Measurements from ENCODE around the gene MTCH1. TPM values are rescaled to one million over a fixed set of nuclear protein-coding genes. Genes with fewer than 3 reads are reported as not detected.
"Not testable (repeated sequence)": the region's sequence is repeated elsewhere in the genome, so short reads cannot be mapped to it uniquely, and the experiment has no call there.

Gene MTCH1
- total and polyA plus RNA-seq, 2 donors (not counting 1 experiment from before 2014, with no cell fraction given): 91.7 to 150 TPM

- CTCF ChIA-PET: interaction anchor here (1.2 kb wide), 1 partner anchor 45 kb away, joined by 3 read pairs; the partner anchor contains the start of gene PI16
- TF ChIP-seq CTCF (IDR thresholded peaks at IDR 0.05) (no peak), EZH2 (IDR thresholded peaks at IDR 0.05; ENCODE audit: borderline replicate concordance, insufficient read depth, low read depth, low read length, poor library complexity, severe bottlenecking) (no peak)
- H3K4me3 ChIP-seq (ENCODE audit: control extremely low read depth in 1 of 5, extremely low read depth in 1 of 5, insufficient read depth in 1 of 5, low read depth in 2 of 5, low read length in 4 of 5): no peak overlapping the region
- no peaks in the 10 kb centered on the region for H3K27me3 ChIP-seq (replicated peaks in 1 of 4; ENCODE audit: control extremely low read depth in 1 of 4, control insufficient read depth in 3 of 4, insufficient read depth in 4 of 4, low read length in 3 of 4)
- POLR2A ChIA-PET: no interaction called here
- ATAC-seq (ENCODE audit: low read depth) (no peak), DNase-seq (no peak)
- H3K4me1 ChIP-seq (ENCODE audit: control insufficient read depth in 2 of 2, insufficient read depth in 2 of 2, low read length in 2 of 2): peaks cover 19 to 37% of the 10 kb centered on the region in 2 donors
- H3K4me1 Mint-ChIP-seq: peaks cover 41% of the 10 kb centered on the region
- H3K4me3 Mint-ChIP-seq: no peak overlapping the region
- WGBS (ENCODE audit: insufficient coverage): 97% methylated on average over 3 of the region's 8 CpGs
- H3K79me2 ChIP-seq (ENCODE audit: control insufficient read depth, insufficient read depth, low read length): no peaks in the 10 kb centered on the region
- no peak overlapping the region for H2AFZ ChIP-seq (ENCODE audit: insufficient read depth, low read depth, low read length, poor library complexity, severe bottlenecking)
- H3K9ac ChIP-seq (ENCODE audit: low read length): no peak overlapping the region
- intact Hi-C loops (cut with micrococcal nuclease): no loop called here
- no peak overlapping the region for H3K27ac ChIP-seq (ENCODE audit: low read length in 2 of 2)
- H3K9me3 Mint-ChIP-seq (ENCODE audit: insufficient read depth): no peaks in the 10 kb centered on the region
- H3K27ac Mint-ChIP-seq: no peak overlapping the region
- no peaks in the 10 kb centered on the region for H3K27me3 Mint-ChIP-seq
- H3K36me3 ChIP-seq (replicated peaks in 1 of 2; ENCODE audit: control extremely low read depth in 1 of 2, control insufficient read depth in 1 of 2, extremely low read depth in 1 of 2, insufficient read depth in 2 of 2, low read length in 1 of 2): no peaks in the 10 kb centered on the region
- no peaks in the 10 kb centered on the region for H3K9me3 ChIP-seq (ENCODE audit: control extremely low read depth in 1 of 3, control insufficient read depth in 2 of 3, insufficient read depth in 1 of 3, low read length in 2 of 3)
- no peak overlapping the region for H3K4me2 ChIP-seq (replicated peaks; ENCODE audit: low read depth, low read length, poor library complexity, severe bottlenecking)
- no peaks in the 10 kb centered on the region for H4K20me1 ChIP-seq (ENCODE audit: control insufficient read depth, insufficient read depth, low read length, poor library complexity, severe bottlenecking)
Observed at GRCh38 chr6:36998723-36999038, 12.7 kb upstream of the MTCH1 start.

GRCh38 chr6:36997811-36998722, 12.1 kb upstream of the MTCH1 start:
- Mint-ChIP-seq H3K9me3 (ENCODE audit: insufficient read depth) (no peaks in the 10 kb centered on the region), H3K4me3 (no peak overlapping the region), H3K27me3 (no peaks in the 10 kb centered on the region), H3K27ac (no peak overlapping the region), H3K4me1 (peaks cover 40% of the 10 kb centered on the region)
- TF ChIP-seq EZH2 (IDR thresholded peaks at IDR 0.05; ENCODE audit: borderline replicate concordance, insufficient read depth, low read depth, low read length, poor library complexity, severe bottlenecking) (no peak), CTCF (IDR thresholded peaks at IDR 0.05) (no peak)
- Histone ChIP-seq H3K27ac (ENCODE audit: low read length in 2 of 2) (no peak overlapping the region), H3K4me2 (replicated peaks; ENCODE audit: low read depth, low read length, poor library complexity, severe bottlenecking) (no peak overlapping the region), H3K4me1 (ENCODE audit: control insufficient read depth in 2 of 2, insufficient read depth in 2 of 2, low read length in 2 of 2) (peaks cover 18 to 31% of the 10 kb centered on the region in 2 donors), H3K9ac (ENCODE audit: low read length) (no peak overlapping the region), H4K20me1 (ENCODE audit: control insufficient read depth, insufficient read depth, low read length, poor library complexity, severe bottlenecking) (no peaks in the 10 kb centered on the region), H2AFZ (ENCODE audit: insufficient read depth, low read depth, low read length, poor library complexity, severe bottlenecking) (no peak overlapping the region), H3K36me3 (replicated peaks in 1 of 2; ENCODE audit: control extremely low read depth in 1 of 2, control insufficient read depth in 1 of 2, extremely low read depth in 1 of 2, insufficient read depth in 2 of 2, low read length in 1 of 2) (no peaks in the 10 kb centered on the region), H3K79me2 (ENCODE audit: control insufficient read depth, insufficient read depth, low read length) (no peaks in the 10 kb centered on the region), H3K9me3 (ENCODE audit: control extremely low read depth in 1 of 3, control insufficient read depth in 2 of 3, insufficient read depth in 1 of 3, low read length in 2 of 3) (no peaks in the 10 kb centered on the region), H3K27me3 (replicated peaks in 1 of 4; ENCODE audit: control extremely low read depth in 1 of 4, control insufficient read depth in 3 of 4, insufficient read depth in 4 of 4, low read length in 3 of 4) (no peaks in the 10 kb centered on the region), H3K4me3 (ENCODE audit: control extremely low read depth in 1 of 5, extremely low read depth in 1 of 5, insufficient read depth in 1 of 5, low read depth in 2 of 5, low read length in 4 of 5) (no peak overlapping the region)
- ChIA-PET POLR2A (no interaction called here), CTCF (interaction anchor here (1.3 kb wide), 1 partner anchor 20 kb away, joined by 3 read pairs; no protein-coding TSS in a partner anchor)
- intact Hi-C loops (cut with micrococcal nuclease): no loop called here
- WGBS (ENCODE audit: insufficient coverage): 93% methylated on average over 13 of the region's 18 CpGs
- ATAC-seq (ENCODE audit: low read depth) (no peak), DNase-seq (no peak)

GRCh38 chr6:36990401-36990800, 4.4 kb upstream of the MTCH1 start:
- H3K4me3 Mint-ChIP-seq; H3K27me3 ChIP-seq (replicated peaks in 1 of 4; ENCODE audit: control extremely low read depth in 1 of 4, control insufficient read depth in 3 of 4, insufficient read depth in 4 of 4, low read length in 3 of 4); H3K9me3 ChIP-seq (ENCODE audit: control extremely low read depth in 1 of 3, control insufficient read depth in 2 of 3, insufficient read depth in 1 of 3, low read length in 2 of 3); H3K9me3 Mint-ChIP-seq (ENCODE audit: insufficient read depth); ATAC-seq (ENCODE audit: low read depth); H3K4me2 ChIP-seq (replicated peaks; ENCODE audit: low read depth, low read length, poor library complexity, severe bottlenecking); DNase-seq; H4K20me1 ChIP-seq (ENCODE audit: control insufficient read depth, insufficient read depth, low read length, poor library complexity, severe bottlenecking); H3K27me3 Mint-ChIP-seq; H3K27ac ChIP-seq (ENCODE audit: low read length in 2 of 2); intact Hi-C loops (cut with micrococcal nuclease); H3K9ac ChIP-seq (ENCODE audit: low read length); POLR2A ChIA-PET; H2AFZ ChIP-seq (ENCODE audit: insufficient read depth, low read depth, low read length, poor library complexity, severe bottlenecking); H3K36me3 ChIP-seq (replicated peaks in 1 of 2; ENCODE audit: control extremely low read depth in 1 of 2, control insufficient read depth in 1 of 2, extremely low read depth in 1 of 2, insufficient read depth in 2 of 2, low read length in 1 of 2); H3K4me3 ChIP-seq (ENCODE audit: control extremely low read depth in 1 of 5, extremely low read depth in 1 of 5, insufficient read depth in 1 of 5, low read depth in 2 of 5, low read length in 4 of 5); H3K4me1 ChIP-seq (ENCODE audit: control insufficient read depth in 2 of 2, insufficient read depth in 2 of 2, low read length in 2 of 2); H3K27ac Mint-ChIP-seq: not testable (repeated sequence)
- peaks cover 11% of the 10 kb centered on the region for H3K4me1 Mint-ChIP-seq
- WGBS (ENCODE audit: insufficient coverage): 93% methylated on average over 2 of the region's 2 CpGs
- H3K79me2 ChIP-seq (ENCODE audit: control insufficient read depth, insufficient read depth, low read length): peaks cover 19% of the 10 kb centered on the region
- CTCF ChIA-PET: interaction anchor here (0.7 to 6.1 kb wide), 2 partner anchors 11 to 27 kb away, joined by 3 to 74 read pairs; no protein-coding TSS in a partner anchor
